A204.1 (cell line): Measurements from ENCODE around the gene PPP2R2B.
"Not testable (repeated sequence)": the region's sequence is repeated elsewhere in the genome, so short reads cannot be mapped to it uniquely, and the experiment has no call there.

Experiments used
- FAIRE-seq: peaks from 2 replicates; lab custom pipeline; 2012; peaks lifted over from hg19 to GRCh38; lab: Jason Lieb, UNC

PPP2R2B gene

GRCh38 chr5:146600376-146600775 lies 278.2 kb downstream of the PPP2R2B start:
- FAIRE-seq, result no peak

- no peak for FAIRE-seq
Observed at GRCh38 chr5:146599261-146599660, 279.3 kb downstream of the PPP2R2B start.

GRCh38 chr5:146595088-146595487 lies 283.5 kb downstream of the PPP2R2B start:
- no peak for FAIRE-seq

- no peak for FAIRE-seq
Observed at GRCh38 chr5:146592352-146592751, 286.2 kb downstream of the PPP2R2B start.

GRCh38 chr5:146589028-146589345 lies 289.6 kb downstream of the PPP2R2B start:
- no peak for FAIRE-seq

GRCh38 chr5:146588331-146589027 lies 290.1 kb downstream of the PPP2R2B start:
- no peak for FAIRE-seq

GRCh38 chr5:146586752-146587151 lies 291.8 kb downstream of the PPP2R2B start:
- no peak for FAIRE-seq

- FAIRE-seq, result no peak
Observed at GRCh38 chr5:146584750-146585149, 293.8 kb downstream of the PPP2R2B start.

- FAIRE-seq, result no peak
Observed at GRCh38 chr5:146582051-146582596, 296.4 kb downstream of the PPP2R2B start.

- no peak for FAIRE-seq
Observed at GRCh38 chr5:146580237-146580636, 298.3 kb downstream of the PPP2R2B start.

- no peak for FAIRE-seq
Observed at GRCh38 chr5:146574713-146575112, 303.8 kb downstream of the PPP2R2B start.

GRCh38 chr5:146568161-146568560 lies 310.4 kb downstream of the PPP2R2B start:
- FAIRE-seq, result no peak

GRCh38 chr5:146565764-146566367 lies 312.7 kb downstream of the PPP2R2B start:
- no peak for FAIRE-seq

GRCh38 chr5:146564007-146564762 lies 314.4 kb downstream of the PPP2R2B start:
- no peak for FAIRE-seq

- no peak for FAIRE-seq
Observed at GRCh38 chr5:146562461-146562860, 316.1 kb downstream of the PPP2R2B start.

- no peak for FAIRE-seq
Observed at GRCh38 chr5:146561711-146562110, 316.8 kb downstream of the PPP2R2B start.

GRCh38 chr5:146560205-146560812 lies 318.2 kb downstream of the PPP2R2B start:
- FAIRE-seq, result no peak

- not testable (repeated sequence) for FAIRE-seq
Observed at GRCh38 chr5:146556884-146557283, 321.7 kb downstream of the PPP2R2B start.

GRCh38 chr5:146553446-146553845 lies 325.1 kb downstream of the PPP2R2B start:
- no peak for FAIRE-seq

- no peak for FAIRE-seq
Observed at GRCh38 chr5:146549615-146550014, 328.9 kb downstream of the PPP2R2B start.

GRCh38 chr5:146548781-146549449 lies 329.6 kb downstream of the PPP2R2B start:
- FAIRE-seq, result no peak

GRCh38 chr5:146544232-146544631 lies 334.3 kb downstream of the PPP2R2B start:
- FAIRE-seq, result no peak
